Parathyroid adenoma (tissue), 2 donors: ENCODE data around the gene TGM2.

ENCODE experiments used
- H2AFZ ChIP-seq: fragments of 300-600 bp; sonication (generic); one replicate; pipeline ENCODE4 v1.7.0; 2017; ENCODE audit warnings: antibody characterized with exemption, mild to moderate bottlenecking
- H3K27ac ChIP-seq: fragments of 300-600 bp; sonication (generic); one replicate; pipeline ENCODE4 v1.7.0; 2017
- H3K27me3 ChIP-seq: fragments of 300-600 bp; sonication (generic); one replicate; pipeline ENCODE4 v1.7.0; 2017; ENCODE audit warnings: low read length; ENCODE audit not compliant: control insufficient read depth, insufficient read depth
- H3K36me3 ChIP-seq: fragments of 300-600 bp; sonication (generic); one replicate; pipeline ENCODE4 v1.7.0; 2017; ENCODE audit warnings: low read length; ENCODE audit not compliant: control insufficient read depth, insufficient read depth
- H3K4me1 ChIP-seq: fragments of 300-600 bp; sonication (generic); one replicate; pipeline ENCODE4 v1.7.0; 2017; ENCODE audit warnings: control low read depth
- H3K4me2 ChIP-seq: fragments of 300-600 bp; sonication (generic); one replicate; pipeline ENCODE4 v1.7.0; 2017; ENCODE audit warnings: low read length
- H3K4me3 ChIP-seq: fragments of 300-600 bp; sonication (generic); one replicate; pipeline ENCODE4 v1.7.0; 2017; ENCODE audit warnings: low read depth, low read length
- H3K79me2 ChIP-seq: fragments of 300-600 bp; sonication (generic); one replicate; pipeline ENCODE4 v1.7.0; 2017; ENCODE audit warnings: control low read depth
- H3K9ac ChIP-seq: fragments of 300-600 bp; sonication (generic); one replicate; pipeline ENCODE4 v1.7.0; 2017; ENCODE audit warnings: mild to moderate bottlenecking
- H3K9me3 ChIP-seq: fragments of 300-600 bp; sonication (generic); one replicate; pipeline ENCODE4 v1.7.0; 2017; ENCODE audit warnings: low read length; ENCODE audit not compliant: control insufficient read depth
- CTCF ChIP-seq: fragments of 300-600 bp; sonication (generic); IDR thresholded peaks from one replicate; pipeline ENCODE4 v1.7.0; 2017; ENCODE audit warnings: antibody characterized with exemption, mild to moderate bottlenecking
- donor health status: primary hyperparathyroidism.

Gene TGM2

DNA sequence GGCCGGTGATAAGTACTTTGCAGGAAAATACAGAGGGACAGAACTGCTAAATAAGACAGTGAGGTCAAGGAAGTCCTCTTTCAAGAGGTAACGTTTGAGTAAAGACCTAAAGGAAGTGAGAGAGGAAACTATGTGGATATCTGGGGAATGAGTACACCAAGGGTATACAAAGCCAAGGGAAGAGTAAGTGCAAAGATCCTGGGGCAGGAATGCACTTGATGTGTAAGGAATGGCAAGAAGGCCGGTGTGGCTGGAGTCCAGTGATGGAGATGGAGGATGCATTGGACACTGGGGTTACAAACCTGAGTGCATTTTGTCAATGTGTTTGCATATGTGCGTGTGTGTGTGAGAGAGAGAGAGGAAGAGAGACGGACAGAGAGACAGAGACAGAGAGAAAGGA, 32.1 kb upstream of the TGM2 start:
- H2AFZ ChIP-seq = no peak overlapping the region
- H3K27me3 ChIP-seq = no peaks in the 10 kb centered on the region
- H3K4me1 ChIP-seq = peaks cover 3% of the 10 kb centered on the region
- H3K27ac ChIP-seq = no peak overlapping the region
- no peaks in the 10 kb centered on the region for H3K9me3 ChIP-seq
- no peak overlapping the region for H3K4me3 ChIP-seq
- no peaks in the 10 kb centered on the region for H3K36me3 ChIP-seq
- H3K79me2 ChIP-seq = no peaks in the 10 kb centered on the region
- H3K9ac ChIP-seq = no peak overlapping the region
- no peak overlapping the region for H3K4me2 ChIP-seq
- TF ChIP-seq CTCF = no peak

GRCh38 chr20:38196592-38196991, 31.5 kb upstream of the TGM2 start:
- no peaks in the 10 kb centered on the region for H3K27me3 ChIP-seq
- no peak for TF ChIP-seq CTCF
- H3K4me1 ChIP-seq = peaks cover 3% of the 10 kb centered on the region
- H3K4me3 ChIP-seq = no peak overlapping the region
- no peaks in the 10 kb centered on the region for H3K36me3 ChIP-seq
- H3K9me3 ChIP-seq = no peaks in the 10 kb centered on the region
- no peak overlapping the region for H3K4me2 ChIP-seq
- H3K9ac ChIP-seq = no peak overlapping the region
- H2AFZ ChIP-seq = no peak overlapping the region
- H3K27ac ChIP-seq = no peak overlapping the region
- no peaks in the 10 kb centered on the region for H3K79me2 ChIP-seq

GRCh38 chr20:38196076-38196475, 31.0 kb upstream of the TGM2 start:
- H2AFZ ChIP-seq = no peak overlapping the region

GRCh38 chr20:38195521-38195920, 30.5 kb upstream of the TGM2 start:
- Histone ChIP-seq H3K79me2 (no peaks in the 10 kb centered on the region), H3K4me2 (no peak overlapping the region), H3K9me3 (no peaks in the 10 kb centered on the region), H3K27me3 (no peaks in the 10 kb centered on the region), H3K27ac (no peak overlapping the region), H3K9ac (no peak overlapping the region), H3K4me3 (no peak overlapping the region), H3K36me3 (no peaks in the 10 kb centered on the region), H3K4me1 (peaks cover 3% of the 10 kb centered on the region), H2AFZ (no peak overlapping the region)
- TF ChIP-seq CTCF = no peak

More at GRCh38 chr20:38196076-38196475, 31.0 kb upstream of the TGM2 start:
- Histone ChIP-seq H3K36me3 (no peaks in the 10 kb centered on the region), H3K79me2 (no peaks in the 10 kb centered on the region), H3K4me2 (no peak overlapping the region), H3K4me3 (no peak overlapping the region), H3K9me3 (no peaks in the 10 kb centered on the region), H3K9ac (no peak overlapping the region), H3K4me1 (peaks cover 3% of the 10 kb centered on the region), H3K27me3 (no peaks in the 10 kb centered on the region), H3K27ac (no peak overlapping the region)
- no peak for TF ChIP-seq CTCF

- no peak overlapping the region for H2AFZ ChIP-seq
- H3K4me3 ChIP-seq = no peak overlapping the region
- no peaks in the 10 kb centered on the region for H3K36me3 ChIP-seq
- no peak for TF ChIP-seq CTCF
- H3K27ac ChIP-seq = no peak overlapping the region
- H3K4me2 ChIP-seq = no peak overlapping the region
- H3K9me3 ChIP-seq = no peaks in the 10 kb centered on the region
- H3K9ac ChIP-seq = no peak overlapping the region
- H3K27me3 ChIP-seq = no peaks in the 10 kb centered on the region
- H3K79me2 ChIP-seq = no peaks in the 10 kb centered on the region
- peaks cover 3% of the 10 kb centered on the region for H3K4me1 ChIP-seq
These were observed 30.0 kb upstream of the TGM2 start for GRCh38 chr20:38194971-38195504.
